Mesothelial cell of epicardium (in vitro differentiated cells): Measurements from ENCODE around the gene GPD1L. TPM values are rescaled to one million over a fixed set of nuclear protein-coding genes. Genes with fewer than 3 reads are reported as not detected.

Experiments
- DNase-seq, 2 experiments: peaks; one replicate each; pipeline ENCODE4 v3.0.0; 2021; ENCODE audit warnings: low spot score in 2 of 2; ENCODE audit not compliant: unreplicated experiment in 2 of 2
- H3K27ac Mint-ChIP-seq: 2 replicates; pipeline ENCODE4 v1.8.0; 2021; ENCODE audit warnings: mixed read lengths
- H3K27me3 Mint-ChIP-seq: 2 replicates; pipeline ENCODE4 v1.8.0; 2021; ENCODE audit warnings: low read depth, mixed read lengths
- H3K36me3 Mint-ChIP-seq: 2 replicates; pipeline ENCODE4 v1.8.0; 2021; ENCODE audit warnings: mixed read lengths
- H3K4me1 Mint-ChIP-seq: 2 replicates; pipeline ENCODE4 v1.8.0; 2021; ENCODE audit warnings: mixed read lengths
- H3K4me3 Mint-ChIP-seq: 2 replicates; pipeline ENCODE4 v1.8.0; 2021; ENCODE audit warnings: mild to moderate bottlenecking, moderate library complexity, mixed read lengths
- H3K9me3 Mint-ChIP-seq: 2 replicates; pipeline ENCODE4 v1.8.0; 2021; ENCODE audit warnings: mixed read lengths
- total RNA-seq: library from RNA; stranded (reverse); gene quantifications from 3 replicates; pipeline ENCODE4 v1.2.1, GENCODE V29; 2021
- TF ChIP-seq, protein P1 (sequence below): fragments of 200-600 bp; sonication (generic); IDR thresholded peaks from one replicate; pipeline ENCODE4 v1.5.0; 2021; ENCODE audit warnings: antibody characterized with exemption; ENCODE audit not compliant: unreplicated experiment

The GPD1L gene
- total RNA-seq, 1 donor from 2014 or later, result 8.5 TPM

GRCh38 chr3:32098528-32098927, 7.9 kb upstream of the GPD1L start:
- TF ChIP-seq, protein P1, sequence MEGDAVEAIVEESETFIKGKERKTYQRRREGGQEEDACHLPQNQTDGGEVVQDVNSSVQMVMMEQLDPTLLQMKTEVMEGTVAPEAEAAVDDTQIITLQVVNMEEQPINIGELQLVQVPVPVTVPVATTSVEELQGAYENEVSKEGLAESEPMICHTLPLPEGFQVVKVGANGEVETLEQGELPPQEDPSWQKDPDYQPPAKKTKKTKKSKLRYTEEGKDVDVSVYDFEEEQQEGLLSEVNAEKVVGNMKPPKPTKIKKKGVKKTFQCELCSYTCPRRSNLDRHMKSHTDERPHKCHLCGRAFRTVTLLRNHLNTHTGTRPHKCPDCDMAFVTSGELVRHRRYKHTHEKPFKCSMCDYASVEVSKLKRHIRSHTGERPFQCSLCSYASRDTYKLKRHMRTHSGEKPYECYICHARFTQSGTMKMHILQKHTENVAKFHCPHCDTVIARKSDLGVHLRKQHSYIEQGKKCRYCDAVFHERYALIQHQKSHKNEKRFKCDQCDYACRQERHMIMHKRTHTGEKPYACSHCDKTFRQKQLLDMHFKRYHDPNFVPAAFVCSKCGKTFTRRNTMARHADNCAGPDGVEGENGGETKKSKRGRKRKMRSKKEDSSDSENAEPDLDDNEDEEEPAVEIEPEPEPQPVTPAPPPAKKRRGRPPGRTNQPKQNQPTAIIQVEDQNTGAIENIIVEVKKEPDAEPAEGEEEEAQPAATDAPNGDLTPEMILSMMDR, result no peak
- Mint-ChIP-seq H3K4me3 (no peak overlapping the region), H3K27ac (no peak overlapping the region), H3K4me1 (no peaks in the 10 kb centered on the region), H3K9me3 (peaks cover 31% of the 10 kb centered on the region), H3K27me3 (peaks cover 4% of the 10 kb centered on the region), H3K36me3 (peaks cover 10% of the 10 kb centered on the region)
- DNase-seq, result no peak

DNA sequence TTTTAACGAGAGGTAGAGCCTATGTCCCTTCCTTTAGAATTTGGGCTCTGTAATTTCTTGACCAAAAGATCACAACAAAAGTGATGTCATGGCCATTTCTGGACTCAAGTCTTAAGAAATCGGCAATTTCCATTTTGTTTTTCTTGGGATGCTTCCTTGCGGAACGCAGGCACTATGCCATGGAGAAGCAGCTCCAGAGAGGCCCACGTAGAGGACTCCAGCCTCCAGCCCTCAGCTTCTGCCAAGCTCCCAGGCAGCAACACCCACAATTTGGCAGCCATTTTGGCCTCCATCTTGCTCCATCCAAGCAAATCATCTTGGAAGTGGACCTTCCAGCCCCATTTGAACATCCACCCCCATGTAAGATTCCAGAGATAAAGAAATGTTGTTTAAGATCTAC, 6.0 kb upstream of the GPD1L start:
- Mint-ChIP-seq H3K36me3 (peaks cover 15% of the 10 kb centered on the region), H3K27me3 (no peaks in the 10 kb centered on the region), H3K27ac (no peak overlapping the region), H3K9me3 (peaks cover 41% of the 10 kb centered on the region), H3K4me3 (no peak overlapping the region), H3K4me1 (no peaks in the 10 kb centered on the region)
- DNase-seq, result no peak
- TF ChIP-seq, protein P1, result no peak

DNA sequence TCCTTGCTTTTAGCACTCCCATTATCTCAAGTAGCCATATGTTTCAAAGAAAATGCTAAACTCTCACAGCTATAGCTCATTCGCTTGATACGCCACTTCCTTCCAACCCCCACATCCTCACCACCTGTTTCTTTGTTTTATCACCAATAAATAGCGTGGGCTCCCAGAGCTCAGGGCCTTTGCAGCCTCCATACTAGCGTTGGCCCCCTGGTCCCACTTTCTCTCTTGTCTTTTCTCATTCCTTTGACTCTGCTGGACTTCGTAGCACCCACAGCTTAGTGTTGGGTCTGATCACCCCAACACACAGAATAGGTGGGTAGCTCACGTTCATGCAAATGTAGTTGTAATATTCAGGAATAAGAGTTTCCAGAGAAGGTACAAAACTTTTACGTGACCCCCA, 4.1 kb upstream of the GPD1L start:
- Mint-ChIP-seq H3K9me3 (peaks cover 41% of the 10 kb centered on the region), H3K36me3 (peaks cover 15% of the 10 kb centered on the region), H3K4me3 (no peak overlapping the region), H3K27me3 (peaks cover 4% of the 10 kb centered on the region), H3K27ac (no peak overlapping the region), H3K4me1 (peaks cover 4% of the 10 kb centered on the region)
- no peak for DNase-seq
- TF ChIP-seq, protein P1, result no peak

- H3K4me1 Mint-ChIP-seq, result peaks cover 14% of the 10 kb centered on the region
- DNase-seq, result no peak
- H3K36me3 Mint-ChIP-seq, result peaks cover 15% of the 10 kb centered on the region
- H3K27me3 Mint-ChIP-seq, result peaks cover 12% of the 10 kb centered on the region
- no peak overlapping the region for H3K27ac Mint-ChIP-seq
- peaks cover 30% of the 10 kb centered on the region for H3K9me3 Mint-ChIP-seq
- TF ChIP-seq, protein P1, result no peak
- H3K4me3 Mint-ChIP-seq, result no peak overlapping the region
Observed at GRCh38 chr3:32104492-32104891, 1.9 kb upstream of the GPD1L start.

GRCh38 chr3:32105291-32106131, 909 bp upstream of the GPD1L start:
- peak overlapping the region; percentile 86 for H3K4me3 Mint-ChIP-seq
- H3K27ac Mint-ChIP-seq, result no peak overlapping the region
- peaks cover 15% of the 10 kb centered on the region for H3K4me1 Mint-ChIP-seq
- DNase-seq, result no peak
- TF ChIP-seq, protein P1, result no peak
- H3K9me3 Mint-ChIP-seq, result peaks cover 28% of the 10 kb centered on the region
- peaks cover 12% of the 10 kb centered on the region for H3K27me3 Mint-ChIP-seq
- H3K36me3 Mint-ChIP-seq, result peaks cover 15% of the 10 kb centered on the region
